ENCODE results near the gene TADA2B. TPM values are rescaled to one million over a fixed set of nuclear protein-coding genes. Genes with fewer than 3 reads are reported as not detected.

TADA2B gene
- total RNA-seq, 4 donors from 2014 or later: 55.4 to 70.2 (median 56.4) TPM

Other genes starting within 250 kb of the TADA2B start
- 10 to 100 TPM; 36.0 to 56.2 (median 41.4) TPM for gene TBC1D14, start 133.5 kb upstream of the TADA2B start, total RNA-seq
- gene GRPEL1, start 24.7 kb downstream of the TADA2B start, total RNA-seq: 10 to 100 TPM; 28.8 to 58.0 (median 35.8) TPM
- gene SORCS2, start 149.2 kb downstream of the TADA2B start, total RNA-seq: 1 to 10 TPM in 1 of 4 donors, under 1 TPM in 3; 0.07 to 1.2 (median 0.11) TPM

Measured in gastrocnemius medialis (tissue), 4 donors.